ENCODE data around the gene ARHGAP27. TPM values are rescaled to one million over a fixed set of nuclear protein-coding genes. Genes with fewer than 3 reads are reported as not detected.

ARHGAP27 gene
- total and polyA plus RNA-seq, 9 of the 15 experiments (the other 6 are each of a cell fraction or from before 2014, with no cell fraction given) = 0.04 to 4.6 (median 2.1) TPM

DNA sequence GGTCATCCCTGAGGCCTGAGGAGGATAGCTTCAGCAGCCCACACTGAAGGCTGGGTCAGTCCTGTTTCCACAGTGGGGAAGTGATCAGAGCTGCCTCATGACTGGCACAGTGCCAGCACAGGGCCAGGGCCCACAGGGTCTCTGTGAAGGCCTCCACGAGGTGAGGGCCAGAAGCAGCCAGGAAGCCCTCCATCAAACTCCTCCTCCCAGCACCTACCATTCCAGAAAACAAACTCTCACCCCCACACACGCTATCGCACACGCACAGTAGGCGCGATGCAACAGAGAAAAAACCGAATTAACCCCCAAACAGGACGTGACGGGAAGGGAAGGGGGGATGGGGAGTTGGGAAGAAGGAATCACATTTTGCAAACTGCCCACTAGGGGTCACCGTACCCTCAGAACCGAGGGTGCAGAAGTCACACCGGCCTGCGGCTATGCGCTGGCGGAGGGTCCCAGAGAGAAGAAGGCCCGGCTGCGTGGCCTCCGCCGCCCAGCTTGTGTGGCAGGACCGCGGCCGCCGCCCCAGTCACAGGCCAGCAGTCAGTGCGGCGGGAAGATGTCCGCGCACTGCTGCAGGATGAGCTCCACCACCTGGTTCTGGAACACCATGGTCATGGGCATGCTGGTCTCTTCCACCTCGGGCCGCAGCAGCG is 37.6 kb downstream of the ARHGAP27 start (continued):
- TF ChIP-seq HDAC1 (IDR thresholded peaks at IDR 0.05) = peak in 1 of 2 experiments; percentile 80; a peak in 1 of 4 replicates
- TF ChIP-seq, protein P1, sequence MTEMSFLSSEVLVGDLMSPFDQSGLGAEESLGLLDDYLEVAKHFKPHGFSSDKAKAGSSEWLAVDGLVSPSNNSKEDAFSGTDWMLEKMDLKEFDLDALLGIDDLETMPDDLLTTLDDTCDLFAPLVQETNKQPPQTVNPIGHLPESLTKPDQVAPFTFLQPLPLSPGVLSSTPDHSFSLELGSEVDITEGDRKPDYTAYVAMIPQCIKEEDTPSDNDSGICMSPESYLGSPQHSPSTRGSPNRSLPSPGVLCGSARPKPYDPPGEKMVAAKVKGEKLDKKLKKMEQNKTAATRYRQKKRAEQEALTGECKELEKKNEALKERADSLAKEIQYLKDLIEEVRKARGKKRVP (CRISPR knock-in tag; IDR thresholded peaks at IDR 0.05) = no peak
- TF ChIP-seq PHF20 (IDR thresholded peaks at IDR 0.05; ENCODE audit: partially characterized antibody) = peak; percentile 59
- TF ChIP-seq HSF4 (CRISPR knock-in tag; IDR thresholded peaks at IDR 0.05; ENCODE audit: borderline replicate concordance) = no peak
- TF ChIP-seq, protein P2, sequence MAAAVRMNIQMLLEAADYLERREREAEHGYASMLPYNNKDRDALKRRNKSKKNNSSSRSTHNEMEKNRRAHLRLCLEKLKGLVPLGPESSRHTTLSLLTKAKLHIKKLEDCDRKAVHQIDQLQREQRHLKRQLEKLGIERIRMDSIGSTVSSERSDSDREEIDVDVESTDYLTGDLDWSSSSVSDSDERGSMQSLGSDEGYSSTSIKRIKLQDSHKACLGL (CRISPR knock-in tag; IDR thresholded peaks at IDR 0.05; ENCODE audit: borderline replicate concordance, poor library complexity, severe bottlenecking) = no peak
- TF ChIP-seq SAFB (IDR thresholded peaks at IDR 0.05; ENCODE audit: borderline replicate concordance, low read depth, low read length) = no peak; the same call in 1 of the 2 replicates
- TF ChIP-seq, protein P3, sequence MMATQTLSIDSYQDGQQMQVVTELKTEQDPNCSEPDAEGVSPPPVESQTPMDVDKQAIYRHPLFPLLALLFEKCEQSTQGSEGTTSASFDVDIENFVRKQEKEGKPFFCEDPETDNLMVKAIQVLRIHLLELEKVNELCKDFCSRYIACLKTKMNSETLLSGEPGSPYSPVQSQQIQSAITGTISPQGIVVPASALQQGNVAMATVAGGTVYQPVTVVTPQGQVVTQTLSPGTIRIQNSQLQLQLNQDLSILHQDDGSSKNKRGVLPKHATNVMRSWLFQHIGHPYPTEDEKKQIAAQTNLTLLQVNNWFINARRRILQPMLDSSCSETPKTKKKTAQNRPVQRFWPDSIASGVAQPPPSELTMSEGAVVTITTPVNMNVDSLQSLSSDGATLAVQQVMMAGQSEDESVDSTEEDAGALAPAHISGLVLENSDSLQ (IDR thresholded peaks at IDR 0.05) = peak; percentile 24; the same call in 1 of the 2 replicates
- 0 out of 2 replicates have a peak, but pooled peaks have one; percentile 41 for TF ChIP-seq GATAD2B (IDR thresholded peaks at IDR 0.05; ENCODE audit: borderline replicate concordance)
- no peak for TF ChIP-seq E2F3 (CRISPR knock-in tag; IDR thresholded peaks at IDR 0.05)
- TF ChIP-seq, protein P4, sequence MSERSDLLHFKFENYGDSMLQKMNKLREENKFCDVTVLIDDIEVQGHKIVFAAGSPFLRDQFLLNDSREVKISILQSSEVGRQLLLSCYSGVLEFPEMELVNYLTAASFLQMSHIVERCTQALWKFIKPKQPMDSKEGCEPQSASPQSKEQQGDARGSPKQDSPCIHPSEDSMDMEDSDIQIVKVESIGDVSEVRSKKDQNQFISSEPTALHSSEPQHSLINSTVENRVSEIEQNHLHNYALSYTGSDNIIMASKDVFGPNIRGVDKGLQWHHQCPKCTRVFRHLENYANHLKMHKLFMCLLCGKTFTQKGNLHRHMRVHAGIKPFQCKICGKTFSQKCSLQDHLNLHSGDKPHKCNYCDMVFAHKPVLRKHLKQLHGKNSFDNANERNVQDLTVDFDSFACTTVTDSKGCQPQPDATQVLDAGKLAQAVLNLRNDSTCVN (CRISPR knock-in tag; IDR thresholded peaks at IDR 0.05) = no peak
- TF ChIP-seq, protein P5, sequence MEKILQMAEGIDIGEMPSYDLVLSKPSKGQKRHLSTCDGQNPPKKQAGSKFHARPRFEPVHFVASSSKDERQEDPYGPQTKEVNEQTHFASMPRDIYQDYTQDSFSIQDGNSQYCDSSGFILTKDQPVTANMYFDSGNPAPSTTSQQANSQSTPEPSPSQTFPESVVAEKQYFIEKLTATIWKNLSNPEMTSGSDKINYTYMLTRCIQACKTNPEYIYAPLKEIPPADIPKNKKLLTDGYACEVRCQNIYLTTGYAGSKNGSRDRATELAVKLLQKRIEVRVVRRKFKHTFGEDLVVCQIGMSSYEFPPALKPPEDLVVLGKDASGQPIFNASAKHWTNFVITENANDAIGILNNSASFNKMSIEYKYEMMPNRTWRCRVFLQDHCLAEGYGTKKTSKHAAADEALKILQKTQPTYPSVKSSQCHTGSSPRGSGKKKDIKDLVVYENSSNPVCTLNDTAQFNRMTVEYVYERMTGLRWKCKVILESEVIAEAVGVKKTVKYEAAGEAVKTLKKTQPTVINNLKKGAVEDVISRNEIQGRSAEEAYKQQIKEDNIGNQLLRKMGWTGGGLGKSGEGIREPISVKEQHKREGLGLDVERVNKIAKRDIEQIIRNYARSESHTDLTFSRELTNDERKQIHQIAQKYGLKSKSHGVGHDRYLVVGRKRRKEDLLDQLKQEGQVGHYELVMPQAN (IDR thresholded peaks at IDR 0.05; ENCODE audit: borderline replicate concordance) = no peak
- TF ChIP-seq, protein P6, sequence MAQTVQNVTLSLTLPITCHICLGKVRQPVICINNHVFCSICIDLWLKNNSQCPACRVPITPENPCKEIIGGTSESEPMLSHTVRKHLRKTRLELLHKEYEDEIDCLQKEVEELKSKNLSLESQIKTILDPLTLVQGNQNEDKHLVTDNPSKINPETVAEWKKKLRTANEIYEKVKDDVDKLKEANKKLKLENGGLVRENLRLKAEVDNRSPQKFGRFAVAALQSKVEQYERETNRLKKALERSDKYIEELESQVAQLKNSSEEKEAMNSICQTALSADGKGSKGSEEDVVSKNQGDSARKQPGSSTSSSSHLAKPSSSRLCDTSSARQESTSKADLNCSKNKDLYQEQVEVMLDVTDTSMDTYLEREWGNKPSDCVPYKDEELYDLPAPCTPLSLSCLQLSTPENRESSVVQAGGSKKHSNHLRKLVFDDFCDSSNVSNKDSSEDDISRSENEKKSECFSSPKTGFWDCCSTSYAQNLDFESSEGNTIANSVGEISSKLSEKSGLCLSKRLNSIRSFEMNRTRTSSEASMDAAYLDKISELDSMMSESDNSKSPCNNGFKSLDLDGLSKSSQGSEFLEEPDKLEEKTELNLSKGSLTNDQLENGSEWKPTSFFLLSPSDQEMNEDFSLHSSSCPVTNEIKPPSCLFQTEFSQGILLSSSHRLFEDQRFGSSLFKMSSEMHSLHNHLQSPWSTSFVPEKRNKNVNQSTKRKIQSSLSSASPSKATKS (CRISPR knock-in tag; IDR thresholded peaks at IDR 0.05) = no peak
- no peak for TF ChIP-seq POLR2AphosphoS2 (IDR thresholded peaks at IDR 0.05; ENCODE audit: low read length)
- TF ChIP-seq HDGF (IDR thresholded peaks at IDR 0.05) = no peak
- no peak for TF ChIP-seq MTF1 (CRISPR knock-in tag; IDR thresholded peaks at IDR 0.05; ENCODE audit: borderline replicate concordance)
- TF ChIP-seq CEBPG (CRISPR knock-in tag; IDR thresholded peaks at IDR 0.05) = no peak
- no peak for TF ChIP-seq CEBPG (tag; conservative IDR thresholded peaks at IDR 0.05 in 1 of 2, IDR thresholded peaks at IDR 0.05 in 1 of 2)
- no peak for TF ChIP-seq MAFK (IDR thresholded peaks at IDR 0.05; ENCODE audit: low read length)
- TF ChIP-seq FIP1L1 (IDR thresholded peaks at IDR 0.05; ENCODE audit: low read depth, low read length, poor library complexity, severe bottlenecking) = peak; percentile 53
- TF ChIP-seq ARID2 (IDR thresholded peaks at IDR 0.05) = peak; percentile 73
